ENCODE data around the gene SLC27A2. TPM values are rescaled to one million over a fixed set of nuclear protein-coding genes. Genes with fewer than 3 reads are reported as not detected.

SLC27A2 gene
- total RNA-seq, 1 experiment from 2014 or later: 7.0 TPM

- H3K36me3 Mint-ChIP-seq (ENCODE audit: insufficient read depth in 1 of 3, low read depth in 3 of 3): no peaks in the 10 kb centered on the region
- no peak overlapping the region for H3K4me3 Mint-ChIP-seq
- Histone ChIP-seq H4K5ac (ENCODE audit: insufficient read length, low read depth, low read length) (no peak overlapping the region), H3K4me2 (ENCODE audit: insufficient read depth, insufficient read length, low read length) (no peak overlapping the region), H3K27ac (ENCODE audit: insufficient read length, low read depth, low read length) (no peak overlapping the region), H3K18ac (ENCODE audit: insufficient read length, low read depth, low read length) (no peak overlapping the region), H4K20me1 (ENCODE audit: control insufficient read depth, insufficient read depth, insufficient read length) (no peaks in the 10 kb centered on the region), H2BK12ac (ENCODE audit: insufficient read length, low read depth, low read length) (no peak overlapping the region), H3K14ac (ENCODE audit: insufficient read depth, low read length) (no peak overlapping the region), H2BK20ac (ENCODE audit: low read depth, low read length, poor library complexity, severe bottlenecking) (no peak overlapping the region), H2BK5ac (ENCODE audit: insufficient read length, low read length) (no peak overlapping the region), H2BK120ac (ENCODE audit: low read depth, low read length, poor library complexity, severe bottlenecking) (no peak overlapping the region), H2BK15ac (ENCODE audit: low read depth, low read length) (no peak overlapping the region), H2AK5ac (ENCODE audit: insufficient read length, low read length) (no peak overlapping the region), H2AFZ (ENCODE audit: low read length) (no peak overlapping the region), H3K79me2 (ENCODE audit: insufficient read depth, low read length) (no peaks in the 10 kb centered on the region), H4K91ac (ENCODE audit: insufficient read length, low read depth, low read length) (no peak overlapping the region), H3K9me3 (ENCODE audit: control insufficient read depth, low read depth, low read length) (no peaks in the 10 kb centered on the region), H3K23me2 (ENCODE audit: insufficient read length, low read depth, low read length, poor library complexity, severe bottlenecking) (no peaks in the 10 kb centered on the region), H3K27me3 (ENCODE audit: insufficient read depth, low read length) (no peaks in the 10 kb centered on the region), H3K9ac (ENCODE audit: extremely low read depth, insufficient read length, low read length) (no peak overlapping the region), H3K79me1 (ENCODE audit: insufficient read depth, low read depth, low read length, poor library complexity, severe bottlenecking) (no peaks in the 10 kb centered on the region), H3K4me1 (ENCODE audit: insufficient read depth, low read length) (no peaks in the 10 kb centered on the region), H3K23ac (ENCODE audit: insufficient read length, low read depth, low read length) (no peak overlapping the region), H4K8ac (replicated peaks; ENCODE audit: insufficient read length, low read depth, low read length) (no peak overlapping the region), H3K4ac (ENCODE audit: low read depth, low read length) (no peak overlapping the region), H3T11ph (ENCODE audit: low read length) (no peak overlapping the region), H3K56ac (ENCODE audit: insufficient read length, low read depth, low read length) (no peak overlapping the region)
- H3K4me1 Mint-ChIP-seq: peaks cover 0 to 2% of the 10 kb centered on the region in 2 experiments; a peak in 2 of 4 replicates
- DNase-seq: no peak
- 0 out of 5 replicates have a peak, but pooled peaks cover 0 to 2% of the 10 kb centered on the region in 2 experiments for H3K9me3 Mint-ChIP-seq
- no peak overlapping the region for H3K27ac Mint-ChIP-seq
- H3K27me3 Mint-ChIP-seq (ENCODE audit: low read depth): no peaks in the 10 kb centered on the region
- no peak for TF ChIP-seq CTCF (conservative IDR thresholded peaks at IDR 0.05)
Measured at GRCh38 chr15:50150851-50151250, 31.1 kb upstream of the SLC27A2 start.

All from H9 (cell line).